Heart left ventricle (tissue), 13 donors: ENCODE measurements around the gene TRUB2.

Experiments used
- CTCF ChIP-seq, 12 donors: fragments of 200-600 bp; sonication (generic) in 4 of 12; IDR thresholded peaks; one replicate each; pipeline versions ENCODE4 v1.5.0 to v1.8.0; 2018 to 2022; ENCODE audit warnings: antibody characterized with exemption in 12 of 12, mild to moderate bottlenecking in 5 of 12
- POLR2A ChIP-seq, 2 donors: fragments of 450-650 bp; IDR thresholded peaks; one replicate each; pipeline ENCODE4 v1.6.1; 2017; ENCODE audit warnings: antibody characterized with exemption in 2 of 2, mild to moderate bottlenecking in 2 of 2, moderate library complexity in 2 of 2
- donor health status: ischemic (EF 13 %, LVEDD 7.1; RV severe dilation, severe dysfunction).
- donor health status: DM: no; HTN: yes; CAD: no.
- donor health status: DM: no; HTN: no; CAD: no.
- donor health status: ischemic (EF 25% LVEDD 6.9; RV normal size, moderate dysfunction).
- donor health status: ischemic (EF 25% LVEDD 5.7; RV mildly dilated, moderate dysfunction).
- donor health status: ischemic (EF 35%, LVEDD 5.7; RV mildly dilated, moderate dysfunction).
- donor health status: nonischemic (EF 11% LVEDD 7.7; RV severe dilation, severe dysfunction).
- donor health status: DM: yes; HTN: yes; CAD: no.
- donor health status: PGD.
- donor health status: ischemic (EF 29% LVEDD 5.4; RV normal size, mild dysfunction).
- donor health status: nonischemic (EF 23%, LVEDD 6.1; RV moderate dilation, normal function).

- TF ChIP-seq CTCF (IDR thresholded peaks at IDR 0.05) (no peak), POLR2A (IDR thresholded peaks at IDR 0.05) (no peak)
Measured at GRCh38 chr9:128340691-128341434, 18.6 kb upstream of the TRUB2 start.
